Esophagus mucosa (tissue), 1 donor: Measurements from ENCODE around the gene SETD1B. TPM values are rescaled to one million over a fixed set of nuclear protein-coding genes. Genes with fewer than 3 reads are reported as not detected.

Experiments used
- ATAC-seq: fragments of 200-7000 bp; cut with Tn5 transposase; one replicate; pipeline ENCODE4 v1.9.1; 2020
- total RNA-seq: library from RNA; stranded (reverse); gene quantifications from one replicate; pipeline ENCODE4 v1.2.4, GENCODE V29; 2023
- donor health status: DM: yes; HTN: yes; CAD: no.

SETD1B gene
- total RNA-seq, 1 donor from 2014 or later = 16.3 TPM

GRCh38 chr12:121796855-121797751 is 6.7 kb upstream of the SETD1B start:
- ATAC-seq = peak; percentile 18

GRCh38 chr12:121797937-121798786 is 5.6 kb upstream of the SETD1B start:
- ATAC-seq = no peak

GRCh38 chr12:121798787-121799155 is 5.0 kb upstream of the SETD1B start:
- ATAC-seq = no peak

DNA sequence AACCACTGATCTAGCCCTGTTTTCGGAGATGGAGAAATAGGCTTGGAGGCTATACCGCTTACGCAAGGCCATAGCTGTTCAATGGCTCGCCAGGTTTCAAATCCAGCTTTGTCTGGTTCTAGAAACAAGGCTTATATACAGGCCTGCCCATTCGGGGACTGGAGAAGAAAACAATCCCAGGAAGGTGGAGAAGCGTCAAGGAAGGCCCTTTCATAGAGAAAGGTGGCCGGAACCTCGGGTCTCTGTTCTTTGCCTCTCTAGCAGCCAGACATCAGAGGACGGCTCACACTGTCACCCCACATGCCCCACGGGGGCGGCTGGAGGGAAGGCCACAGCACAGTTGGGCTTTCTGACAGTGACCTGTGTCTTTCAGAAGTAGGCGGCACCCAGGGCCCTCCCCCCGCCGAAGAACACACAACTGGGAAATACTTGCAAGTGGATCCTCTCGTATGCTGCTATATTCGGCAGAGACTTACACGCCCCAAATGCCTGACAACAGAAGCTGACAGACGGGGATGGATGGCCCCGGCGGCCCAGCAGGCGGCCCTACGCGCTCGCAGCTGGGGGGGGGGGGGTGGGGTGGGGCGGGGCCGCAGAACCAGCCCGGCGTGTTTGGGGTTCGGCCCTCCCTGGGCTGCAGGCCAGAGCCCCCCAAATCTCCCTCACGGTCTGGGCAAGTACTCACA is 4.5 kb upstream of the SETD1B start:
- peak; percentile 53 for ATAC-seq

GRCh38 chr12:121799842-121800693 is 3.7 kb upstream of the SETD1B start:
- peak; percentile 70 for ATAC-seq

GRCh38 chr12:121800694-121801594 is 2.9 kb upstream of the SETD1B start:
- ATAC-seq = peak; percentile 13

- no peak for ATAC-seq
Observed at GRCh38 chr12:121801595-121802484, 2.0 kb upstream of the SETD1B start.

GRCh38 chr12:121802485-121802842 is 1.3 kb upstream of the SETD1B start:
- ATAC-seq = no peak

GRCh38 chr12:121802843-121803698 is 738 bp upstream of the SETD1B start:
- peak; percentile 49 for ATAC-seq

DNA sequence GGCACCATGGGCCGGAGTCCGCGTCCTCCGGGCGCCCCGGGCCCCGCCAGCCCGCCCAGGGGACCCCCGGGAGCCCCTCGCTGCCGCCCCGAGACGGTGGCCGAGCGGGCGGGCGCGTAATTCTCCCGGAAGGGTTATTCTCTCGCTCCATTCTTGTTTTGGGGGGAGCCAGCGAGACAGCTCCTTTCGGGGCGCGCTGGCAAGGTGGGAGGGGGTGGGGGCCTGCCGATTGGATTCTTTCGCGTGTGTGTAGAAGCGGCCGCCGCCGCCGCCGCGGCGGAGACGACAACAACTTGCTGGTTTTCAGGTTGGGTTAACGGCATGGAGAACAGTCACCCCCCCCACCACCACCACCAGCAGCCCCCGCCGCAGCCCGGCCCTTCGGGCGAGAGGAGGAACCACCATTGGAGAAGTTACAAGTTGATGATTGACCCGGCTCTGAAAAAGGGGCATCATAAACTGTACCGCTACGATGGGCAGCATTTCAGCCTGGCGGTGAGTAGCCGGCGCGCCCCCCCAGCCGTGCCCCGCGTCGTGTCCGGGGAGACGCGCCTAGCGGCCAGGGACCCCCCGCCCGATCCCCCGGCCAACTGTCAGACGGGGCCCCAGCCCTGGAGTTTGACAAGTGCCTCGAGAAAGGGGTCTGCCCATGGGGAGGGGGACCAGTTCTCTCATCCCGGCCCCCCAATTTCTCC is 755 bp downstream of the SETD1B start:
- no peak for ATAC-seq

GRCh38 chr12:121805171-121806008 is 1.6 kb downstream of the SETD1B start:
- no peak for ATAC-seq

GRCh38 chr12:121806009-121806545 is 2.3 kb downstream of the SETD1B start:
- no peak for ATAC-seq

DNA sequence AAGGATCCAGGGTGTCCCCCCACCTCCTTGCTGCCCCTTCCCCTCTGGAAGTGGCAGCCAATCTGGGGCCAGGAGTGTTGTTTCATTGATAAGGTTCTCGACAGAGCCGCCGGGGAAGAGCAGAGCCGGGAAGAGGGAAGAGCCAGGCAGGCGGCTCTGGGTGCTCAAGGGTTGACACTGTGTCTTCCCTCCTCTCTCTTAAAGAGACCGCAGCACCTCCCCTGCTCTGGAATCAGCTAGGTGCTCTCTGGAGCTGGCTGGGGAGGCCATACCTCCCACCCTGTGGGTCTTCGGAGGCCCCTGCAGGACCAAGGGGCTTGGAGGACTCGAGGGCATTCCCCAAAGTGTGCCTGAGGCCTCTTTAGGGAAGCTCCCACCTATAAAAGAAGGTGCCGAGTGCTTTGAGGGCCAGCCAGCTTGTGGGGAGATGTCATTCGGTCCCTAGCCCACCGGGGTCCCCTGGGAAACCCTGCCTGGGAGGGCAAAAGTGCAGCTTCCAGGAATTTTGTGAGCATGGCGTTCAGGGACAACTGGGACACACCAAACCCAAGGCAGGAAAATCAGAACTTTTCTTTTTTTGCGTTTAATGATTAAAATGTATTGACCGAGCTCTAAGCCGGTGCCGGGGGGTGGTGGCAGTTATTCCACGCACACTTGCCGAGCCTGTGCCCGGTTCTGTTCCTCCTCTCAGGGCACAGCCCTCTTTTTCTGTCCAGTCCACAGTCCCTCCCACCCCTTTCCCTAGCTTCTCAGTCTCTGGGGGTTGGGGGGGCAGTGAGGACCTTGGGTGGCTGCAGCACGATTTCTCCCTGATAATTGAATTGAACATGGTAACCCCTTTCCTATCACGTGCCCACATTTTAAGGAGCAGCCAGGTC is 3.0 kb downstream of the SETD1B start:
- ATAC-seq = no peak

GRCh38 chr12:121807642-121808347 is 4.0 kb downstream of the SETD1B start:
- ATAC-seq = no peak

GRCh38 chr12:121808623-121809022 is 4.8 kb downstream of the SETD1B start:
- ATAC-seq = no peak
